ENCODE measurements around the gene WWTR1.

WWTR1 gene

DNA sequence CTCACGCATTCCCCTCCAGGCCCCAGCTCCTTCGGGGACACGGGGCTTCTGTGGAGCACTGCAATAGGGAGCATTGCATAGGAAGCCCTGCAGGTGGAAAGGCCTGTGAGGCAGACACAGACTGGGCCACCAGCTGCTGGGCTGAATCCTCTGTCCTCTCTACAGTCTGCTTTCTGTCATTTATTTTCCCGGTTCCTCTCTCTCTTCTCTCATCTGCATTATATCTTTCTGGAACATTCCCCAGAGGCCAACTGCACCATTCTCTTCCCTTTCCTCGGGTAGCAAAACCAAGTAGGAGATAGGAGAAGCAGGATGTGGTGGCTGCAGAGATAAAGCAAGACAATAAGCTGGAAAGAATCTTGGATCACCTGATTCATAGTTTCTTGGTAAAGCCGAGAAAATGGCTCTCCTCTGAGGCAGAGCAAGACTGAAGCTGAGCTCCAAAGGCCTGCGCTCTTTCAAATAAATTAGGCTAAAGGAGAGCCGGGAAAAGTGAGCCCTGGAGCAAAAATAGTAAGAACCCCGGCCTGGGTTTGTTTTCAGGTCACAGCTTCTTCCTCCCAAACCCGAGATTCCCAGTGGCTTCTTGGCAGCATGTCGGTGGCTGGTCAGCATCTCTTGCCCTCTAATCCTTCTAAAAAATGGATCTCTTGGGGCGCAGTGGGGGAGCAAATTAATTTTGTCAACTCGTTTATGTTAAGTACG lies 178.1 kb downstream of the WWTR1 start:
- in situ Hi-C loops (cut with MboI; ENCODE audit: low sequenced_read_pairs) = loop anchor here (25.0 kb wide), 1 partner anchor 92 kb away; the partner anchor contains the start of gene TM4SF1

DNA sequence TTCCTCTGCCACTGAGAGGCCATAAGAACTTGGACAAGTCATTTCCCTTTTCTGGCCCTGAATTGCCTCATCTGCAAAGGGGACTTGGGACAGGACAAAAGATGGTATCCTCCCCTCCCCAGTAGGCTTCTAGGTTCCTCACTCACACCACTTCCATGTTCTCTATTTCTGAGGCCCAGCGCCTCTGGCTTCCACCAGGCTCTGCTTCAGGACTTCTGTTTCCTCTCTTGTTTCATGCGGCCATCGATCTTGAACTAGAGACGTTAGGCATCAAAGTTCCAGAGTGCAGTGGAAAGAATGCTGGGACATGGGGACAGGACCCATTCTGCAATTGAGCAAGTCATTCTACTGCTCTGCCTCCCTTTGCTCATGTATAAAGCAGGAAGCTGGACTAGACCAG lies 181.6 kb downstream of the WWTR1 start:
- in situ Hi-C loops (cut with MboI; ENCODE audit: low sequenced_read_pairs) = loop anchor here (25.0 kb wide), 1 partner anchor 89 kb away; the partner anchor contains the start of gene TM4SF1

DNA sequence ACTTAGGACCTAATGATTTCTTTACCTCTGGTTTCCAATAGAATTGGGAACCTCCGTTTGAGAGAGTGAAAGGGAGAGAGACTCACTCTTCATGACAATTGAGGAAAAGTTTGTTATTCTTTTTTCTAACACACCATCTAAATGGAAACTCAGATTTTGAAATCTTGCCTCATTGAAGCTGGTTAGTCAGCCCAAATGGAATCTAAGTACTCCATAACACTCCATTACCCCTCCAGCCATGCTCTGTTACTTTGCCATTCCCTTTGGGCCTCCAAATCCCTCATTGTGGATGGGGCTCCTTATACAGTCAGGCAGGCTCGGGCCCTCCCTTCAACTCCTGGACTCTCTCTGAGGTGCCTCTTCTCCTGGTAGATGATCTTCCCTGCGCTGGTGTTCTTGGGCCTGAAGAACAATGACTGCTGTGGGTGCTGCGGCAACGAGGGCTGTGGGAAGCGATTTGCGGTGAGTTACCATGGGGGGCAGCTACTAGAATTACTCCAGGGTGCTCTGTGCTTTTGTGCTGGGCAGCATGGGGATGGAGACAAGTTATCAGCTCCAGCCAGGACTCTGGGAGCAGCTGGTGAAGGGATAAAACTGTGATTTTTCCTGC lies 182.3 kb downstream of the WWTR1 start:
- in situ Hi-C loops (cut with MboI; ENCODE audit: low sequenced_read_pairs) = loop anchor here (25.0 kb wide), 1 partner anchor 88 kb away; the partner anchor contains the start of gene TM4SF1

DNA sequence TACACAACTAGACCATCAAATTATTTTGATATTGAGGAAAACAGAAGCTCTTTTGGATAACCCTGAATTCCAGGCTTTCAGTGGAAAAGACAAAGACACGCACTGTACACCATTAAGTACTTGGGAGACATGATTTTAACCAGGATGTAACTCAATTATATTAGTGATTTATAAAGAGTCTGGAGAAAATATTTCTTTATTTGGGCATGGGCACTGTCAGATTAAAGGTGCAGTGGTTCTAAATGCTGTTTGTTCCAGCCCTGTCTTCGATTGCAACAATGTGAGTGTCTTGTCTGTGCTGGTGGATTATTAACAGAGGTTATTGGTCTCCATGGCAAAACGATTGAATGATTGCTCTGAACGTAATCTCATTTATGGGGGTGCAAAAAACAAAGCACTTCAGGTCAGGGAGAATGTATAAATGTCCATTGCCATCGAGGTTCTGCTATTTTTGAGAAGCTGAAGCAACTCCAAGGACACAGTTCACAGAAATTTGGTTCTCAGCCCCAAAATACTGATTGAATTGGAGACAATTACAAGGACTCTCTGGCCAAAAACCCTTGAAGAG lies 183.5 kb downstream of the WWTR1 start, which contains the start of gene TM4SF4:
Gene TM4SF4 (plus strand): TSS at position 448 of the 568 bp plus-strand sequence. CDS start 181 bp downstream, outside the sequence.
- in situ Hi-C loops (cut with MboI; ENCODE audit: low sequenced_read_pairs) = no loop called here

DNA sequence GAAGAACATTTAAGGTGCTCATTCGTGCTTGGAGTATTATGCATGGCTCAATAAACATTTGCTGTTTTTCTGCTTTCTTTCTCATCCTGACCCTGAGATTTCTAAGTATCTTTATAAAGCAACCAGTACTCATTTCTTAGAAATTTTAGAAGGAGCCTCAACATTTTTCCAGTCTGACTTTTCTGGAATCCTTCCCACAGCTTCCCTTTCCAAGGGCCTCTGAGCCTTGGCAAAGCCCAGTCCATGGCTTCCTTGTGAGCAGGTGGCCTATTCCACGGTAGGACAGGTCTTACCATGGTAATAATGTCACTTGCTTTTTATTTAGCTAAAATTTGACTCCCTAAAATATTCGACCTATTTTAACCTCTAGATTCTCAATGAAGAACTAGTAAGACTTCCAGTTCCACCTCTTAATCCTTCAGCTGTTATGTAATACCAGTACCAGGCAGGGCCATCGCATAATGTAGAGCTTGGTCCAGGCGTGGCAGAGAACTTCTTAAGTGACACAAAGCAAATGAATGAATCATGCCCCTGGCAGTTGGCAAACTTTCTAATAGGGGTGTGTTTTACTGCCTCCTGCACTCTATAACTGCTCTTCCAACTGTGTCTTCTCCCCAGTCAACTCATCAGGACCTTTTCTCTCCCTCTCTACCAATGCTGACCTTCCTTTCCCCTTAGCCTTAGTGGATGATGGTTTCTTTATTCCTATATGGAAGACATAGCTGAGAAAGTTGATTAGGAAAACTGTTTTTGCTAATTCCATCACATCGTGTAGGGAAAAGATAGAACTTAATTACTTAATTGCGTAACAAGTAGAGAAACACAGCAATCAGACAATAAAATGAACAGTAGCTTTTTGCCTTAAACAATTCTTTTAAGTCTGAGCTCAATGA lies 184.2 kb downstream of the WWTR1 start:
- in situ Hi-C loops (cut with MboI; ENCODE audit: low sequenced_read_pairs) = no loop called here

DNA sequence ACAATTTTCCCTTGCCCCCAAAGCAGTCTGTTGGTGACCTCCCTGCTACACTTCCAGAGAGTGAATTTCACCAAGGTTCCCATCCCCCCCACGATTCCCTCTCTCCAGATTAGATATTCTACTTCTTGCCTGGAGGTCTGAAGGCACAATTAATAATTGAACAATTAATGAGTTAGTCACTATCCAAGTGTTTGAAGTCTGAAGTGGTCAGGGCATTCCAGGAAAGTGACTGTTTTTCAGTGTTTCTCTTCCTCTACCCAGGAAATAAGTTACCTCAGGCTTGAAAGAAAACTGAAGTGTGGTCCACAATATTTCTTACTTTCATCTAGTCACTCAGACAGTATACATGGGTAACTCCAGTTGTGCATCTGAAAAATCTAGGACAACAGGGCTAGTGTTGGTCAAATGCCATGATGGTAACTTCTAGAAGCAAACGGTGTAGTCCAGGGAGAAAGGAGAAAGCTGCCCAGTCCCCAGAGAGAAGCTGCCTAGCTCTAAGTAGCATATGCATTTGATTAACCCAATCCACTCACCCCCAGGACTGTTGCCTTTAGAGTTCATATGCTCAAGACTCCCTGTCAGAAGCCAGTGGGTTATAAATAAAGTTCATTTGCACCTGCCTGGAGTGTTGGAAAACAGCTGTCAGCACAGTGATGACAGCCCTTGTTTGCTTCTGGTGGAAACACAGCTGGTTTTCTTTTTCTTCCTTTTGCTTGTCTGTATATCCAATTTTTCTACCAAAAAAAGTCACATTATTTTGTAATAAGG lies 185.6 kb downstream of the WWTR1 start:
- in situ Hi-C loops (cut with MboI; ENCODE audit: low sequenced_read_pairs) = no loop called here

DNA sequence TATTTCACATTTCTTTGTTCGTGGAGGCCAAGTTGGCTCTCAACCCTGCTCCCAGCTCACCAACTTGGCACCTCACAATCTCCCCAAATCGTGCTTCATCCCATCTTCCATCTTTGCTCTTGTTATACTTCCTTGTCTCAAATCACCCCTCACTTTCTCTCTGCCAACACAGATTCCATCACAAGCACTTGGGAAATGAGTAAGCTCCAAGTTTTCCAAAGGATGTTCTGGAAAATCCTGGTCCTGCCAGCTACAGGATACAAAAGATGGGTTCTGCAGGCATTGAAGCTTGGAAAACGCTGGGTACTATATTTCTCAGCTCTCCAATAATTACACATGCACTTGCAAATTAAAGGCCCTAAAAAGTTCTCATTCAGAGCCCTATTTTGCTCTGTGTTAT lies 187.4 kb downstream of the WWTR1 start:
- in situ Hi-C loops (cut with MboI; ENCODE audit: low sequenced_read_pairs) = no loop called here

DNA sequence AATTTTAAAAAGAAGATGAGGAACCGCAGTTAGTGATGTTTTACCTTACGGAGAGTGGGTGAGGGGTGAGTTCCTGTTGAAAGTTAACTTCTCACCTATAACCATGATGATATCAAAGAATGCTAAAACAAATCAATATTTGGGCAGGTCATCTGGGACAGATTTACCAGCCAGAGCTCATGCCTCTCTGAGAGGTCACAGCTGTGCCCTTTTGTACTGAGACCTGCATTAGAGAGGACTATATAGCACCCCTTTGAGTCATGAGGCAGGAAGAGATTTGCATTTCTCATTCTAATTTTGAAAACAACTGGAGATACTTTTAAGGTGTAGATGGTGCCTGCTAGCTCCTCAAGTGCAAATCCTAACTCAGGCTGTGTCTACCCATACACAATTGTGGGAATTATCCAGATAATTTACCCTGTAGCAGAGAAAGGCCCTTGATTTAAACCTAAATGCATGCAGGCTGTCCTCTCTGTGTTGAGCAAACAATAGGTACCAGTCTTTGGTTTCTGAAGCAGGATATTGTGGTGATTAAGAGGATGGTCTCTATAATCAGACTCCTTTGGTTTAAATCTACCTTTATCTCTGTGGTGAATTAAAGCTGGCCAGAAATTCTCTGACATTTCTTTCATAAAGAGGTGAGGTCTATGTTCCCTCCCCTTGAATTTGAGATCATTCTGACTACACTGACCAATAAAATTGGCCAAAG lies 189.2 kb downstream of the WWTR1 start:
- in situ Hi-C loops (cut with MboI; ENCODE audit: low sequenced_read_pairs) = no loop called here

Data from HL-60/S4 treated with phorbol 12-myristate 13-acetate at 8.2 ng/mL for 4 days and 3 days (cell line).